G401.6 (cell line): ENCODE measurements around the gene CACNA1D.
"Not testable (repeated sequence)": the region's sequence is repeated elsewhere in the genome, so short reads cannot be mapped to it uniquely, and the experiment has no call there.

ENCODE experiments used
- FAIRE-seq: peaks from 2 replicates; lab custom pipeline; 2012; peaks lifted over from hg19 to GRCh38; lab: Jason Lieb, UNC

CACNA1D gene

GRCh38 chr3:53617893-53618523 is 123.6 kb downstream of the CACNA1D start:
- FAIRE-seq, result no peak

- FAIRE-seq, result no peak
These were observed 124.1 kb downstream of the CACNA1D start for GRCh38 chr3:53618524-53618906.

GRCh38 chr3:53618936-53619335 is 124.5 kb downstream of the CACNA1D start:
- no peak for FAIRE-seq

GRCh38 chr3:53624061-53624857 is 129.8 kb downstream of the CACNA1D start:
- no peak for FAIRE-seq

GRCh38 chr3:53626876-53627275 is 132.5 kb downstream of the CACNA1D start:
- no peak for FAIRE-seq

GRCh38 chr3:53628536-53629401 is 134.4 kb downstream of the CACNA1D start:
- no peak for FAIRE-seq

GRCh38 chr3:53629402-53629723 is 135.0 kb downstream of the CACNA1D start:
- FAIRE-seq, result no peak

- FAIRE-seq, result no peak
These were observed 136.1 kb downstream of the CACNA1D start for GRCh38 chr3:53630547-53630946.

GRCh38 chr3:53633197-53633787 is 138.9 kb downstream of the CACNA1D start:
- no peak for FAIRE-seq

- FAIRE-seq, result no peak
These were observed 140.6 kb downstream of the CACNA1D start for GRCh38 chr3:53635041-53635440.

- FAIRE-seq, result not testable (repeated sequence)
These were observed 144.4 kb downstream of the CACNA1D start for GRCh38 chr3:53638806-53639205.

- no peak for FAIRE-seq
These were observed 147.0 kb downstream of the CACNA1D start for GRCh38 chr3:53641397-53641796.

GRCh38 chr3:53642211-53642610 is 147.8 kb downstream of the CACNA1D start:
- FAIRE-seq, result no peak

GRCh38 chr3:53643757-53644156 is 149.3 kb downstream of the CACNA1D start:
- no peak for FAIRE-seq

GRCh38 chr3:53645754-53646153 is 151.3 kb downstream of the CACNA1D start:
- no peak for FAIRE-seq

- no peak for FAIRE-seq
These were observed 152.3 kb downstream of the CACNA1D start for GRCh38 chr3:53646723-53647122.

GRCh38 chr3:53649816-53650215 is 155.4 kb downstream of the CACNA1D start:
- FAIRE-seq, result no peak

- no peak for FAIRE-seq
These were observed 156.0 kb downstream of the CACNA1D start for GRCh38 chr3:53650424-53650823.

GRCh38 chr3:53650928-53651661 is 156.7 kb downstream of the CACNA1D start:
- FAIRE-seq, result no peak

- no peak for FAIRE-seq
These were observed 157.5 kb downstream of the CACNA1D start for GRCh38 chr3:53651927-53652326.

GRCh38 chr3:53657651-53658050 is 163.2 kb downstream of the CACNA1D start:
- FAIRE-seq, result no peak

GRCh38 chr3:53658613-53659193 is 164.3 kb downstream of the CACNA1D start:
- FAIRE-seq, result no peak
